HEK293 (cell line): ENCODE results near the gene FRMPD4.
A peak's percentile ranks its signal among the peaks of the same experiment; 100 is the strongest.

ENCODE experiments used
- CTCF ChIA-PET: fragments of 350-600 bp; formaldehyde crosslinking; extraction: SDS; loops from one replicate; lab custom pipeline; 2021; ENCODE audit warnings: antibody characterized with exemption; lab: Yijun Ruan, JAX
- POLR2A ChIA-PET: fragments of 300-600 bp; formaldehyde crosslinking; extraction: SDS; loops from one replicate; lab custom pipeline; 2020; ENCODE audit warnings: antibody characterized with exemption, inconsistent platforms; lab: Yijun Ruan, JAX
- H3K27ac ChIP-seq: fragments of 200-500 bp; sonication (Bioruptor generic); 2 replicates; pipeline ENCODE4 v1.5.1; 2014; ENCODE audit warnings: low read depth, low read length, control low read depth, inconsistent platforms; ENCODE audit errors: extremely low read depth
- H3K36me3 ChIP-seq, 2 experiments: fragments of 200-500 bp in 1 of 2; sonication (Bioruptor generic) in 1 of 2; 1 replicate in 1 of 2; 2 replicates in 1 of 2; pipeline ENCODE4 v1.5.1; 2014 to 2017; ENCODE audit warnings: inconsistent platforms in 2 of 2, low read length in 2 of 2; ENCODE audit not compliant: control insufficient read depth in 2 of 2, insufficient read depth in 1 of 2
- H3K4me1 ChIP-seq: fragments of 200-500 bp; sonication (Bioruptor generic); 2 replicates; pipeline ENCODE4 v1.5.1; 2014; ENCODE audit warnings: mild to moderate bottlenecking, low read length, inconsistent platforms; ENCODE audit not compliant: control insufficient read depth, insufficient read depth
- H3K4me3 ChIP-seq: 2 replicates; pipeline ENCODE4 v1.5.1; 2011; ENCODE audit warnings: low read depth, mild to moderate bottlenecking, control low read depth, low read length, moderate library complexity
- H3K9me3 ChIP-seq: fragments of 200-500 bp; sonication (Bioruptor generic); 2 replicates; pipeline ENCODE4 v1.5.1; 2014; ENCODE audit warnings: low read depth, low read length, inconsistent platforms; ENCODE audit not compliant: control insufficient read depth, insufficient read depth
- ATF2 ChIP-seq: fragments of 450-650 bp; formaldehyde crosslinking; IDR thresholded peaks from 2 replicates; pipeline ENCODE4 v1.5.1; 2016; ENCODE audit warnings: missing biosample characterization, missing genetic modification characterization, low read depth
- FEZF1 ChIP-seq: fragments of 450-650 bp; formaldehyde crosslinking; IDR thresholded peaks from 2 replicates; pipeline ENCODE4 v1.5.1; 2016; ENCODE audit warnings: missing biosample characterization, missing genetic modification characterization
- HOXC10 ChIP-seq: sonication (generic); formaldehyde crosslinking; IDR thresholded peaks from 2 replicates; pipeline ENCODE4 v1.8.1; 2023; ENCODE audit warnings: mild to moderate bottlenecking, missing genetic modification reagents
- IKZF3 ChIP-seq: fragments of 450-650 bp; IDR thresholded peaks from 2 replicates; pipeline ENCODE4 v1.5.0; 2018; ENCODE audit warnings: missing biosample characterization, mild to moderate bottlenecking, missing genetic modification characterization, moderate library complexity
- KLF16 ChIP-seq: fragments of 450-650 bp; formaldehyde crosslinking; IDR thresholded peaks from 2 replicates; pipeline ENCODE4 v1.5.1; 2017; ENCODE audit warnings: missing biosample characterization, missing genetic modification characterization
- MYNN ChIP-seq: fragments of 450-650 bp; formaldehyde crosslinking; IDR thresholded peaks from 2 replicates; pipeline ENCODE4 v1.5.1; 2016; ENCODE audit warnings: missing biosample characterization, missing genetic modification characterization, borderline replicate concordance
- OSR2 ChIP-seq: fragments of 450-650 bp; formaldehyde crosslinking; IDR thresholded peaks from 2 replicates; pipeline ENCODE4 v1.5.1; 2016; ENCODE audit warnings: missing biosample characterization, missing genetic modification characterization
- OVOL3 ChIP-seq: fragments of 450-650 bp; formaldehyde crosslinking; IDR thresholded peaks from 2 replicates; pipeline ENCODE4 v1.5.1; 2016; ENCODE audit warnings: missing biosample characterization, missing genetic modification characterization
- PRDM6 ChIP-seq: fragments of 450-650 bp; formaldehyde crosslinking; IDR thresholded peaks from 2 replicates; pipeline ENCODE4 v1.5.1; 2017; ENCODE audit warnings: missing biosample characterization, missing genetic modification characterization
- SP7 ChIP-seq: fragments of 450-650 bp; formaldehyde crosslinking; IDR thresholded peaks from 2 replicates; pipeline ENCODE4 v1.5.1; 2016; ENCODE audit warnings: missing biosample characterization, missing genetic modification characterization
- ZEB2 ChIP-seq: fragments of 450-650 bp; formaldehyde crosslinking; IDR thresholded peaks from 2 replicates; pipeline ENCODE4 v1.5.1; 2016; ENCODE audit warnings: missing biosample characterization, missing genetic modification characterization
- ZNF157 ChIP-seq: fragments of 450-650 bp; formaldehyde crosslinking; IDR thresholded peaks from 2 replicates; pipeline ENCODE4 v1.5.1; 2016; ENCODE audit warnings: missing biosample characterization, missing genetic modification characterization
- ZNF274 ChIP-seq, 2 experiments: fragments of 200-500 bp in 1 of 2; fragments of 450-650 bp in 1 of 2; sonication (Bioruptor generic) in 1 of 2; formaldehyde crosslinking in 1 of 2; IDR thresholded peaks; 2 replicates each; pipeline versions ENCODE4 v1.5.1 to v1.6.1; 2014 to 2016; ENCODE audit warnings: borderline replicate concordance in 1 of 2, inconsistent platforms in 1 of 2, low read length in 1 of 2, missing biosample characterization in 1 of 2, missing genetic modification characterization in 1 of 2
- ZNF335 ChIP-seq: fragments of 450-650 bp; formaldehyde crosslinking; conservative IDR thresholded peaks from 2 replicates; pipeline ENCODE4 v1.5.1; 2016; ENCODE audit warnings: missing biosample characterization, missing genetic modification characterization
- ZNF423 ChIP-seq: fragments of 450-650 bp; formaldehyde crosslinking; IDR thresholded peaks from 2 replicates; pipeline ENCODE4 v1.5.1; 2016; ENCODE audit warnings: missing biosample characterization, missing genetic modification characterization
- ZNF544 ChIP-seq: fragments of 450-650 bp; formaldehyde crosslinking; IDR thresholded peaks from 2 replicates; pipeline ENCODE4 v1.5.0; 2017; ENCODE audit warnings: missing biosample characterization, missing genetic modification characterization
- ZNF610 ChIP-seq: fragments of 450-650 bp; formaldehyde crosslinking; IDR thresholded peaks from 2 replicates; pipeline ENCODE4 v1.5.1; 2016; ENCODE audit warnings: missing biosample characterization, missing genetic modification characterization, borderline replicate concordance
- ZNF621 ChIP-seq: fragments of 450-650 bp; formaldehyde crosslinking; IDR thresholded peaks from 2 replicates; pipeline ENCODE4 v1.5.1; 2017; ENCODE audit warnings: missing biosample characterization, missing genetic modification characterization
- ZNF626 ChIP-seq: fragments of 450-650 bp; sonication (Bioruptor Pico); formaldehyde crosslinking; IDR thresholded peaks from 2 replicates; pipeline ENCODE4 v1.5.1; 2018; ENCODE audit warnings: missing biosample characterization, missing genetic modification characterization, inconsistent platforms
- ZNF843 ChIP-seq: fragments of 450-650 bp; formaldehyde crosslinking; IDR thresholded peaks from 2 replicates; pipeline ENCODE4 v1.5.1; 2016; ENCODE audit warnings: missing biosample characterization, missing genetic modification characterization
- ZXDB ChIP-seq: fragments of 450-650 bp; formaldehyde crosslinking; IDR thresholded peaks from 2 replicates; pipeline ENCODE4 v1.5.1; 2016; ENCODE audit warnings: missing biosample characterization, missing genetic modification characterization

The FRMPD4 gene

GRCh38 chrX:12149670-12150407 lies 11.6 kb downstream of the FRMPD4 start:
- ChIA-PET POLR2A (no interaction called here), CTCF (no interaction called here)
- H3K27ac ChIP-seq, result no peak overlapping the region
- no peaks in the 10 kb centered on the region for H3K9me3 ChIP-seq
- H3K4me3 ChIP-seq, result no peak overlapping the region
- H3K4me1 ChIP-seq, result no peaks in the 10 kb centered on the region
- no peaks in the 10 kb centered on the region for H3K36me3 ChIP-seq
- no peak for TF ChIP-seq ZNF544
- TF ChIP-seq MYNN, result 0 out of 2 replicates have a peak, but pooled peaks have one; percentile 39
- peak; percentile 52; the same call in 1 of the 2 replicates for TF ChIP-seq ZNF157 (tag by site-specific recombination)
- TF ChIP-seq PRDM6 (tag by site-specific recombination), result no peak
- TF ChIP-seq OSR2, result peak; percentile 60
- TF ChIP-seq ZNF335 (tag by site-specific recombination), result 0 out of 2 replicates have a peak, but pooled peaks have one; percentile 26

- TF ChIP-seq ATF2 (peak; percentile 49; the same call in 1 of the 2 replicates), SP7 (tag by site-specific recombination) (no peak), ZEB2 (tag by site-specific recombination) (peak; percentile 61; the same call in 1 of the 2 replicates), PRDM6 (tag by site-specific recombination) (peak; percentile 55; the same call in 1 of the 2 replicates), IKZF3 (tag by site-specific recombination) (peak; percentile 41; the same call in 1 of the 2 replicates), ZNF423 (no peak), ZNF274 (IDR thresholded peaks at IDR 0.05; ENCODE audit: low read length) (no peak), ZNF274 (tag by site-specific recombination; IDR thresholded peaks at IDR 0.05; ENCODE audit: borderline replicate concordance) (no peak), ZXDB (tag by site-specific recombination) (peak; percentile 37; the same call in 1 of the 2 replicates), ZNF621 (tag by site-specific recombination) (no peak), ZNF843 (tag by site-specific recombination) (peak; percentile 84), KLF16 (0 out of 2 replicates have a peak, but pooled peaks have one; percentile 25), ZNF626 (tag by site-specific recombination) (no peak), ZNF610 (tag by site-specific recombination) (no peak), HOXC10 (CRISPR knock-in tag) (no peak), OSR2 (peak; percentile 83), OVOL3 (tag by site-specific recombination) (peak; percentile 45; the same call in 1 of the 2 replicates), FEZF1 (tag by site-specific recombination) (peak; percentile 74)
- no peaks in the 10 kb centered on the region for H3K9me3 ChIP-seq
- H3K4me3 ChIP-seq, result no peak overlapping the region
- no peaks in the 10 kb centered on the region for H3K36me3 ChIP-seq
- POLR2A ChIA-PET, result no interaction called here
- H3K27ac ChIP-seq, result no peak overlapping the region
- no peaks in the 10 kb centered on the region for H3K4me1 ChIP-seq
- CTCF ChIA-PET, result interaction anchor here (0.6 to 0.7 kb wide), 2 partner anchors 66 to 141 kb away, joined by 3 read pairs; no protein-coding TSS in a partner anchor
Measured at GRCh38 chrX:12153317-12153716, 15.0 kb downstream of the FRMPD4 start.
